Neural crest cell (in vitro differentiated cells): ENCODE data around the gene TBXAS1. TPM values are rescaled to one million over a fixed set of nuclear protein-coding genes. Genes with fewer than 3 reads are reported as not detected.

Source experiments
- DNase-seq: peaks from one replicate; pipeline ENCODE4 v3.0.0; 2021; ENCODE audit warnings: low read depth, mixed read lengths, low spot score
- H3K27ac Mint-ChIP-seq: one replicate; pipeline ENCODE4 v1.8.0; 2021; ENCODE audit warnings: mild to moderate bottlenecking, mixed read lengths; ENCODE audit not compliant: unreplicated experiment
- H3K27me3 Mint-ChIP-seq: 2 replicates; pipeline ENCODE4 v1.8.0; 2021; ENCODE audit warnings: low read depth, mild to moderate bottlenecking, mixed read lengths
- H3K36me3 Mint-ChIP-seq: 2 replicates; pipeline ENCODE4 v1.8.0; 2021; ENCODE audit warnings: low read depth, mild to moderate bottlenecking, mixed read lengths
- H3K4me1 Mint-ChIP-seq: 2 replicates; pipeline ENCODE4 v1.8.0; 2021; ENCODE audit warnings: mixed read lengths
- H3K4me3 Mint-ChIP-seq: one replicate; pipeline ENCODE4 v1.8.0; 2021; ENCODE audit warnings: mild to moderate bottlenecking, mixed read lengths
- H3K9me3 Mint-ChIP-seq: 2 replicates; pipeline ENCODE4 v1.8.0; 2021; ENCODE audit warnings: mixed read lengths
- CTCF ChIP-seq: fragments of 200-600 bp; sonication (generic); conservative IDR thresholded peaks from 2 replicates; pipeline ENCODE4 v1.5.0; 2021; ENCODE audit warnings: antibody characterized with exemption, mild to moderate bottlenecking
- total RNA-seq: library from RNA; stranded (reverse); gene quantifications from 2 replicates; pipeline ENCODE4 v1.2.1, GENCODE V29; 2021

TBXAS1 gene
- total RNA-seq, 1 donor from 2014 or later, result 5.7 TPM

GRCh38 chr7:139797607-139798006, 31.5 kb upstream of the TBXAS1 start:
- no peak overlapping the region for H3K4me3 Mint-ChIP-seq
- DNase-seq, result no peak
- peaks cover 5% of the 10 kb centered on the region for H3K4me1 Mint-ChIP-seq
- peaks cover 12% of the 10 kb centered on the region for H3K36me3 Mint-ChIP-seq
- no peaks in the 10 kb centered on the region for H3K27me3 Mint-ChIP-seq
- H3K27ac Mint-ChIP-seq, result no peak overlapping the region
- H3K9me3 Mint-ChIP-seq, result peaks cover 5% of the 10 kb centered on the region
- TF ChIP-seq CTCF, result no peak

- Mint-ChIP-seq H3K4me3 (no peak overlapping the region), H3K4me1 (peaks cover 5% of the 10 kb centered on the region), H3K27me3 (no peaks in the 10 kb centered on the region), H3K27ac (no peak overlapping the region), H3K36me3 (peaks cover 19% of the 10 kb centered on the region), H3K9me3 (peaks cover 11% of the 10 kb centered on the region)
- DNase-seq, result no peak
- no peak for TF ChIP-seq CTCF
Measured at GRCh38 chr7:139798221-139798620, 30.8 kb upstream of the TBXAS1 start.

- H3K4me1 Mint-ChIP-seq, result peaks cover 5% of the 10 kb centered on the region
- H3K27me3 Mint-ChIP-seq, result no peaks in the 10 kb centered on the region
- no peak for DNase-seq
- no peak overlapping the region for H3K4me3 Mint-ChIP-seq
- peaks cover 11% of the 10 kb centered on the region for H3K9me3 Mint-ChIP-seq
- H3K36me3 Mint-ChIP-seq, result peaks cover 19% of the 10 kb centered on the region
- TF ChIP-seq CTCF, result no peak
- no peak overlapping the region for H3K27ac Mint-ChIP-seq
Measured at GRCh38 chr7:139798892-139799291, 30.2 kb upstream of the TBXAS1 start.

- no peak for TF ChIP-seq CTCF
- Mint-ChIP-seq H3K9me3 (peaks cover 11% of the 10 kb centered on the region), H3K27me3 (no peaks in the 10 kb centered on the region), H3K4me1 (peaks cover 5% of the 10 kb centered on the region), H3K36me3 (peaks cover 22% of the 10 kb centered on the region), H3K4me3 (no peak overlapping the region), H3K27ac (no peak overlapping the region)
- no peak for DNase-seq
Measured at GRCh38 chr7:139799586-139799985, 29.5 kb upstream of the TBXAS1 start.

- peaks cover 15% of the 10 kb centered on the region for H3K9me3 Mint-ChIP-seq
- no peak for TF ChIP-seq CTCF
- no peak overlapping the region for H3K27ac Mint-ChIP-seq
- H3K4me1 Mint-ChIP-seq, result peaks cover 5% of the 10 kb centered on the region
- no peak for DNase-seq
- H3K4me3 Mint-ChIP-seq, result no peak overlapping the region
- peaks cover 27% of the 10 kb centered on the region for H3K36me3 Mint-ChIP-seq
- no peaks in the 10 kb centered on the region for H3K27me3 Mint-ChIP-seq
Measured at GRCh38 chr7:139804571-139804970, 24.5 kb upstream of the TBXAS1 start.

GRCh38 chr7:139807009-139807408, 22.1 kb upstream of the TBXAS1 start:
- Mint-ChIP-seq H3K4me3 (no peak overlapping the region), H3K4me1 (peaks cover 5% of the 10 kb centered on the region), H3K36me3 (peaks cover 22% of the 10 kb centered on the region), H3K27me3 (no peaks in the 10 kb centered on the region), H3K9me3 (peaks cover 15% of the 10 kb centered on the region), H3K27ac (no peak overlapping the region)
- DNase-seq, result no peak
- TF ChIP-seq CTCF, result no peak
